Fibroblast of lung (primary cell): ENCODE data around the gene COL11A1. TPM values are rescaled to one million over a fixed set of nuclear protein-coding genes. Genes with fewer than 3 reads are reported as not detected.

Experiments
- DNase-seq, 2 donors: peaks; one replicate each; pipeline versions ENCODE4 v3.0.0 to v3.0.0-alpha.2; 2010; ENCODE audit warnings: low read depth in 2 of 2
- H2AFZ ChIP-seq: 2 replicates; pipeline ENCODE4 v1.5.1; 2012; ENCODE audit warnings: low read length, control low read depth, inconsistent platforms
- H3K27ac ChIP-seq: 2 replicates; pipeline ENCODE4 v1.5.1; 2011; ENCODE audit warnings: low read length, control low read depth; ENCODE audit not compliant: insufficient read depth
- H3K27me3 ChIP-seq: 2 replicates; pipeline ENCODE4 v1.5.1; 2011; ENCODE audit warnings: mild to moderate bottlenecking, low read length; ENCODE audit not compliant: control insufficient read depth, insufficient read depth
- H3K36me3 ChIP-seq: 2 replicates; pipeline ENCODE4 v1.5.1; 2011; ENCODE audit warnings: low read length; ENCODE audit not compliant: control insufficient read depth, insufficient read depth
- H3K4me1 ChIP-seq: 2 replicates; pipeline ENCODE4 v1.5.1; 2011; ENCODE audit warnings: low read length; ENCODE audit not compliant: control insufficient read depth, insufficient read depth; ENCODE audit errors: extremely low read depth
- H3K4me2 ChIP-seq: 2 replicates; pipeline ENCODE4 v1.5.1; 2011; ENCODE audit warnings: low read length, control low read depth; ENCODE audit not compliant: insufficient read depth; ENCODE audit errors: extremely low read depth
- H3K4me3 ChIP-seq, 4 experiments: fragments of 200-600 bp in 1 of 4; sonication (generic) in 1 of 4; replicated peaks in 1 of 4; 2 replicates each; pipeline ENCODE4 v1.5.1; 2011 to 2016; ENCODE audit warnings: low read length in 4 of 4, low read depth in 3 of 4, mild to moderate bottlenecking in 3 of 4, control low read depth in 2 of 4, inconsistent platforms in 1 of 4, mixed read lengths in 1 of 4; ENCODE audit not compliant: insufficient read depth in 1 of 4; ENCODE audit errors: control extremely low read depth in 1 of 4
- H3K79me2 ChIP-seq: 2 replicates; pipeline ENCODE4 v1.5.1; 2012; ENCODE audit warnings: mild to moderate bottlenecking, low read length, inconsistent platforms; ENCODE audit not compliant: control insufficient read depth, insufficient read depth
- H3K9ac ChIP-seq: 2 replicates; pipeline ENCODE4 v1.5.1; 2011; ENCODE audit warnings: mild to moderate bottlenecking, low read length, control low read depth; ENCODE audit not compliant: insufficient read depth
- H3K9me3 ChIP-seq: 2 replicates; pipeline ENCODE4 v1.5.1; 2012; ENCODE audit warnings: low read depth, low read length; ENCODE audit not compliant: control insufficient read depth, insufficient read depth
- H4K20me1 ChIP-seq: 2 replicates; pipeline ENCODE4 v1.5.1; 2011; ENCODE audit warnings: low read length; ENCODE audit not compliant: control insufficient read depth, insufficient read depth; ENCODE audit errors: extremely low read depth
- EZH2 ChIP-seq: IDR thresholded peaks from 2 replicates; pipeline ENCODE4 v1.5.1; 2012; ENCODE audit warnings: low read length, control low read depth, mild to moderate bottlenecking; ENCODE audit errors: missing control alignments
- polyA plus RNA-seq, 2 donors: library from polyadenylated mRNA; depleted of rRNA in 1 of 2; stranded (reverse) in 1 of 2; unstranded in 1 of 2; fragments of >200 nt; gene quantifications; 2 replicates each; pipeline ENCODE4 v1.2.1, GENCODE V29; 2011 to 2012; ENCODE audit warnings: missing spikeins in 1 of 2
- total RNA-seq: library from RNA; depleted of rRNA; stranded (reverse); fragments of >200 nt; gene quantifications from 2 replicates; pipeline ENCODE4 v1.2.1, GENCODE V29; 2014
- TF ChIP-seq, protein P1 (sequence below), 2 donors: IDR thresholded peaks in 1 of 2; conservative IDR thresholded peaks in 1 of 2; 1 replicate in 1 of 2; 2 replicates in 1 of 2; pipeline ENCODE4 v1.5.1; 2011 to 2012; ENCODE audit warnings: low read length in 2 of 2, control low read depth in 1 of 2, inconsistent platforms in 1 of 2, low read depth in 1 of 2, mild to moderate bottlenecking in 1 of 2

COL11A1 gene
- total and polyA plus RNA-seq, 2 donors (not counting 1 experiment from before 2014, with no cell fraction given) = 2.6 to 8.9 TPM

GRCh38 chr1:102961549-102961948 lies 146.8 kb downstream of the COL11A1 start:
- TF ChIP-seq EZH2 = no peak
- TF ChIP-seq, protein P1, sequence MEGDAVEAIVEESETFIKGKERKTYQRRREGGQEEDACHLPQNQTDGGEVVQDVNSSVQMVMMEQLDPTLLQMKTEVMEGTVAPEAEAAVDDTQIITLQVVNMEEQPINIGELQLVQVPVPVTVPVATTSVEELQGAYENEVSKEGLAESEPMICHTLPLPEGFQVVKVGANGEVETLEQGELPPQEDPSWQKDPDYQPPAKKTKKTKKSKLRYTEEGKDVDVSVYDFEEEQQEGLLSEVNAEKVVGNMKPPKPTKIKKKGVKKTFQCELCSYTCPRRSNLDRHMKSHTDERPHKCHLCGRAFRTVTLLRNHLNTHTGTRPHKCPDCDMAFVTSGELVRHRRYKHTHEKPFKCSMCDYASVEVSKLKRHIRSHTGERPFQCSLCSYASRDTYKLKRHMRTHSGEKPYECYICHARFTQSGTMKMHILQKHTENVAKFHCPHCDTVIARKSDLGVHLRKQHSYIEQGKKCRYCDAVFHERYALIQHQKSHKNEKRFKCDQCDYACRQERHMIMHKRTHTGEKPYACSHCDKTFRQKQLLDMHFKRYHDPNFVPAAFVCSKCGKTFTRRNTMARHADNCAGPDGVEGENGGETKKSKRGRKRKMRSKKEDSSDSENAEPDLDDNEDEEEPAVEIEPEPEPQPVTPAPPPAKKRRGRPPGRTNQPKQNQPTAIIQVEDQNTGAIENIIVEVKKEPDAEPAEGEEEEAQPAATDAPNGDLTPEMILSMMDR (conservative IDR thresholded peaks at IDR 0.05 in 1 of 2, IDR thresholded peaks at IDR 0.05 in 1 of 2; ENCODE audit: low read depth in 1 of 2, low read length in 2 of 2) = no peak
- Histone ChIP-seq H3K36me3 (no peaks in the 10 kb centered on the region), H3K27me3 (no peaks in the 10 kb centered on the region), H3K9me3 (no peaks in the 10 kb centered on the region), H3K27ac (no peak overlapping the region), H2AFZ (no peak overlapping the region), H3K4me1 (no peaks in the 10 kb centered on the region), H3K4me3 (no peak overlapping the region), H4K20me1 (no peaks in the 10 kb centered on the region), H3K79me2 (no peaks in the 10 kb centered on the region), H3K4me2 (no peak overlapping the region), H3K9ac (no peak overlapping the region)
- no peak for DNase-seq

GRCh38 chr1:102954576-102954975 lies 153.7 kb downstream of the COL11A1 start:
- H3K27ac ChIP-seq = no peak overlapping the region
- H3K4me2 ChIP-seq = no peak overlapping the region
- no peaks in the 10 kb centered on the region for H3K9me3 ChIP-seq
- no peaks in the 10 kb centered on the region for H3K36me3 ChIP-seq
- H3K4me3 ChIP-seq = no peak overlapping the region
- no peaks in the 10 kb centered on the region for H3K4me1 ChIP-seq
- H4K20me1 ChIP-seq = no peaks in the 10 kb centered on the region
- H2AFZ ChIP-seq = no peak overlapping the region
- no peak for TF ChIP-seq EZH2
- TF ChIP-seq, protein P1 (conservative IDR thresholded peaks at IDR 0.05 in 1 of 2, IDR thresholded peaks at IDR 0.05 in 1 of 2; ENCODE audit: low read depth in 1 of 2, low read length in 2 of 2) = no peak
- H3K27me3 ChIP-seq = no peaks in the 10 kb centered on the region
- H3K9ac ChIP-seq = no peak overlapping the region
- no peak for DNase-seq
- H3K79me2 ChIP-seq = no peaks in the 10 kb centered on the region

DNA sequence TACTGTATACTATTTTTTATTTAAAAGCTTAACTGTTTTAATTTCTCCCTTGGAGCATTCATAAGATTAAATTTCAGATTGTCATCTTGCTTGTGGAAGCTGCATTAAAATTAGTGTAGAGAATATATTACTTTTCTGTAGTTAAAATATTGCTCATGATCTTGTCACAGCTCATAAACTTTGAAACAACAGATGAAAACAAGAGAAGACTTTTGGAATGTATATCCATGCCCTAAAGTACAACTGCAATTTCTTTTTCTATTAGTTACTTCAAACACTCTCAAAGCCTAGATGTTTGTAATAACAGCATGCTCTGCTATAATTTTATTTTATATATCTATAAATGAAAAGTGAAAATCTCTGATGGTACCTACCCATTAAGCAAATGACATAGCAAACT lies 155.9 kb downstream of the COL11A1 start:
- H3K79me2 ChIP-seq = no peaks in the 10 kb centered on the region
- no peaks in the 10 kb centered on the region for H3K27me3 ChIP-seq
- H3K9me3 ChIP-seq = no peaks in the 10 kb centered on the region
- no peak for DNase-seq
- TF ChIP-seq EZH2 = no peak
- TF ChIP-seq, protein P1 (conservative IDR thresholded peaks at IDR 0.05 in 1 of 2, IDR thresholded peaks at IDR 0.05 in 1 of 2; ENCODE audit: low read depth in 1 of 2, low read length in 2 of 2) = no peak
- H4K20me1 ChIP-seq = no peaks in the 10 kb centered on the region
- no peak overlapping the region for H3K4me3 ChIP-seq
- H3K27ac ChIP-seq = no peak overlapping the region
- no peak overlapping the region for H3K4me2 ChIP-seq
- H3K4me1 ChIP-seq = no peaks in the 10 kb centered on the region
- H2AFZ ChIP-seq = no peak overlapping the region
- no peaks in the 10 kb centered on the region for H3K36me3 ChIP-seq
- no peak overlapping the region for H3K9ac ChIP-seq
